Chondrocyte (in vitro differentiated cells): ENCODE measurements around the gene ABLIM3. TPM values are rescaled to one million over a fixed set of nuclear protein-coding genes. Genes with fewer than 3 reads are reported as not detected.

ENCODE experiments used
- DNase-seq: peaks from one replicate; pipeline ENCODE4 v3.0.0; 2021; ENCODE audit warnings: mixed read lengths, low spot score
- H3K27ac Mint-ChIP-seq: one replicate; pipeline ENCODE4 v1.8.0; 2021; ENCODE audit warnings: mild to moderate bottlenecking, moderate library complexity, mixed read lengths; ENCODE audit not compliant: unreplicated experiment
- H3K27me3 Mint-ChIP-seq: 2 replicates; pipeline ENCODE4 v1.8.0; 2021; ENCODE audit warnings: low read depth, mixed read lengths
- H3K36me3 Mint-ChIP-seq: 2 replicates; pipeline ENCODE4 v1.8.0; 2021; ENCODE audit warnings: low read depth, mixed read lengths
- H3K4me1 Mint-ChIP-seq: 2 replicates; pipeline ENCODE4 v1.8.0; 2021; ENCODE audit warnings: low read depth, mild to moderate bottlenecking, mixed read lengths
- H3K4me3 Mint-ChIP-seq: one replicate; pipeline ENCODE4 v1.8.0; 2021; ENCODE audit warnings: mild to moderate bottlenecking, moderate library complexity, mixed read lengths; ENCODE audit not compliant: unreplicated experiment
- H3K9me3 Mint-ChIP-seq: 2 replicates; pipeline ENCODE4 v1.8.0; 2021; ENCODE audit warnings: low read depth, mixed read lengths
- CTCF ChIP-seq: fragments of 200-600 bp; sonication (generic); IDR thresholded peaks from 2 replicates; pipeline ENCODE4 v1.5.0; 2021; ENCODE audit warnings: antibody characterized with exemption, mild to moderate bottlenecking, moderate library complexity
- total RNA-seq: library from RNA; stranded (reverse); gene quantifications from 3 replicates; pipeline ENCODE4 v1.2.1, GENCODE V29; 2021

Gene ABLIM3
- total RNA-seq, 1 donor from 2014 or later: 15.4 TPM

- Mint-ChIP-seq H3K4me1 (no peaks in the 10 kb centered on the region), H3K27ac (no peak overlapping the region), H3K36me3 (no peaks in the 10 kb centered on the region), H3K27me3 (no peaks in the 10 kb centered on the region), H3K4me3 (no peak overlapping the region), H3K9me3 (no peaks in the 10 kb centered on the region)
- DNase-seq: no peak
- TF ChIP-seq CTCF: no peak
Observed at GRCh38 chr5:149108651-149109280, 32.5 kb upstream of the ABLIM3 start.

GRCh38 chr5:149110406-149110805, 30.9 kb upstream of the ABLIM3 start:
- peaks cover 4% of the 10 kb centered on the region for H3K4me1 Mint-ChIP-seq
- H3K4me3 Mint-ChIP-seq: no peak overlapping the region
- TF ChIP-seq CTCF: no peak
- no peaks in the 10 kb centered on the region for H3K9me3 Mint-ChIP-seq
- H3K27me3 Mint-ChIP-seq: no peaks in the 10 kb centered on the region
- no peak overlapping the region for H3K27ac Mint-ChIP-seq
- DNase-seq: no peak
- no peaks in the 10 kb centered on the region for H3K36me3 Mint-ChIP-seq

DNA sequence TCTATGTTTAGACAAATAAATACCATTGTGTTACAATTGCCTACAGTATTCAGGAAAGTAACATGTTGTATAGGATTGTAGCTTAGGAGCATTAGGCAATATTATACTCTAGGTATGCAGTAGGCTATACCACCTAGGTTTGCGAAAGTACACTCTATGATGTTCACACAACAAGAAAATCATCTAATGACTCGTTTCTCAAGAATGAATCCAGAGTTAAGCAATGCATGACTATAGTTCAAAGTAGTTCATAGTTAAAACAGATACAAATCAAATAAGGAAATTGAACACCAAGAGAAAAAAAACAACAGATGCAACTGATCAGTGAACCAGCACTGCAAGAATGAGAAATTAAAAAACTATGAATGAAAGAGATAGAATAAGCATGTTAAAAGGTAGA, 27.6 kb upstream of the ABLIM3 start:
- H3K4me1 Mint-ChIP-seq: peaks cover 4% of the 10 kb centered on the region
- no peaks in the 10 kb centered on the region for H3K36me3 Mint-ChIP-seq
- no peak for DNase-seq
- no peak for TF ChIP-seq CTCF
- H3K27me3 Mint-ChIP-seq: peaks cover 8% of the 10 kb centered on the region
- no peak overlapping the region for H3K4me3 Mint-ChIP-seq
- no peaks in the 10 kb centered on the region for H3K9me3 Mint-ChIP-seq
- no peak overlapping the region for H3K27ac Mint-ChIP-seq

GRCh38 chr5:149114403-149115312, 26.6 kb upstream of the ABLIM3 start:
- Mint-ChIP-seq H3K27me3 (peaks cover 8% of the 10 kb centered on the region), H3K4me1 (peaks cover 4% of the 10 kb centered on the region), H3K36me3 (no peaks in the 10 kb centered on the region), H3K27ac (no peak overlapping the region), H3K4me3 (no peak overlapping the region), H3K9me3 (no peaks in the 10 kb centered on the region)
- peak; percentile 94 for TF ChIP-seq CTCF
- DNase-seq: no peak

DNA sequence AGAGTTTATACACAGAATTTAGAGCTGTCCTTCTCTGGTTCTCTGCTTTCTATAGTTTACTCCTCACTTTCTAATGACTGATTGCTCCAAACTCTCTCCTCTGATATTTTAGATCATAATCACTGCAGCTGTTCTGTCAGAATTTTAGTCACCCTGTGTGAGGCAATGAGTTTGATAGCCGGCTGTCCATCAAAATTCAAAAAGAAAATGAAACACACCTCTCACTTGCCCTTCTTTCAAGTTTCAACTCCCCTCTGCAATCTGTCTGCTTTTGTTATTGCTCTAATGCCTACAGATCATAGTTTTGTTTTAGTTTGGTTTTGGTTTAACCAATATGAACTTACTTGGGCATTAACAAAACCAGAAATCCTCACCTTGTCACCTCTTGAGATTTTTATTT, 23.3 kb upstream of the ABLIM3 start:
- Mint-ChIP-seq H3K36me3 (no peaks in the 10 kb centered on the region), H3K27me3 (peaks cover 8% of the 10 kb centered on the region), H3K9me3 (peaks cover 2% of the 10 kb centered on the region), H3K4me3 (no peak overlapping the region), H3K4me1 (peaks cover 4% of the 10 kb centered on the region), H3K27ac (no peak overlapping the region)
- no peak for DNase-seq
- TF ChIP-seq CTCF: no peak
